Measurements from ENCODE around the gene RAB28. TPM values are rescaled to one million over a fixed set of nuclear protein-coding genes. Genes with fewer than 3 reads are reported as not detected.

Gene RAB28
- polyA plus RNA-seq, 1 donor (not counting 4 experiments of a cell fraction or from before 2014, with no cell fraction given), result 19.7 TPM

- Histone ChIP-seq H4K20me1 (ENCODE audit: control insufficient read depth, extremely low read depth, insufficient read depth, low read length) (no peaks in the 10 kb centered on the region), H3K9ac (ENCODE audit: control insufficient read depth, extremely low read depth, insufficient read depth, low read length) (no peak overlapping the region), H3K9me1 (ENCODE audit: control insufficient read depth, extremely low read depth, insufficient read depth, low read length) (no peaks in the 10 kb centered on the region), H2AFZ (ENCODE audit: control insufficient read depth, low read length) (no peak overlapping the region), H3K4me3 (ENCODE audit: control insufficient read depth in 2 of 3, extremely low read depth in 1 of 3, insufficient read depth in 2 of 3, low read depth in 1 of 3, low read length in 3 of 3) (no peak overlapping the region), H3K9me3 (ENCODE audit: control insufficient read depth, low read depth, low read length) (no peaks in the 10 kb centered on the region), H3K4me2 (ENCODE audit: control insufficient read depth, extremely low read depth, insufficient read depth, low read depth, low read length) (no peak overlapping the region), H3K79me2 (ENCODE audit: control insufficient read depth, insufficient read depth, low read length) (no peaks in the 10 kb centered on the region), H3K36me3 (ENCODE audit: control insufficient read depth in 2 of 2, extremely low read depth in 1 of 2, insufficient read depth in 2 of 2, low read length in 2 of 2) (no peaks in the 10 kb centered on the region), H3K4me1 (ENCODE audit: control insufficient read depth, extremely low read depth, insufficient read depth, low read length) (no peaks in the 10 kb centered on the region), H3K27ac (ENCODE audit: control insufficient read depth, insufficient read depth, low read length) (no peak overlapping the region), H3K27me3 (ENCODE audit: control insufficient read depth, extremely low read depth, insufficient read depth, low read length) (no peaks in the 10 kb centered on the region)
- DNase-seq (ENCODE audit: low read depth, low spot score) (no peak), FAIRE-seq (no peak)
- TF ChIP-seq EZH2 (IDR thresholded peaks at IDR 0.05; ENCODE audit: low read length), result no peak
- no peak for TF ChIP-seq CTCF (optimal IDR thresholded peaks at IDR 0.05 in 1 of 3, IDR thresholded peaks at IDR 0.05 in 1 of 3, conservative IDR thresholded peaks at IDR 0.05 in 1 of 3; ENCODE audit: extremely low read depth in 1 of 3, insufficient read depth in 2 of 3, low read length in 3 of 3)
- dilution Hi-C loops (cut with MboI; ENCODE audit: extremely low pct_ligation_motif_present, low sequenced_read_pairs), result no loop called here
These were observed 136.5 kb downstream of the RAB28 start for GRCh38 chr4:13347517-13348125.

GRCh38 chr4:13344216-13344615 is 139.9 kb downstream of the RAB28 start:
- no peaks in the 10 kb centered on the region for H3K9me3 ChIP-seq (ENCODE audit: control insufficient read depth, low read depth, low read length)
- TF ChIP-seq EZH2 (IDR thresholded peaks at IDR 0.05; ENCODE audit: low read length) (no peak), CTCF (optimal IDR thresholded peaks at IDR 0.05 in 1 of 3, IDR thresholded peaks at IDR 0.05 in 1 of 3, conservative IDR thresholded peaks at IDR 0.05 in 1 of 3; ENCODE audit: extremely low read depth in 1 of 3, insufficient read depth in 2 of 3, low read length in 3 of 3) (no peak)
- H3K36me3 ChIP-seq (ENCODE audit: control insufficient read depth in 2 of 2, extremely low read depth in 1 of 2, insufficient read depth in 2 of 2, low read length in 2 of 2), result no peaks in the 10 kb centered on the region
- no peaks in the 10 kb centered on the region for H3K27me3 ChIP-seq (ENCODE audit: control insufficient read depth, extremely low read depth, insufficient read depth, low read length)
- dilution Hi-C loops (cut with MboI; ENCODE audit: extremely low pct_ligation_motif_present, low sequenced_read_pairs), result no loop called here
- H3K4me1 ChIP-seq (ENCODE audit: control insufficient read depth, extremely low read depth, insufficient read depth, low read length), result no peaks in the 10 kb centered on the region
- no peak overlapping the region for H3K4me2 ChIP-seq (ENCODE audit: control insufficient read depth, extremely low read depth, insufficient read depth, low read depth, low read length)
- FAIRE-seq, result peak; percentile 17
- no peak overlapping the region for H2AFZ ChIP-seq (ENCODE audit: control insufficient read depth, low read length)
- no peaks in the 10 kb centered on the region for H4K20me1 ChIP-seq (ENCODE audit: control insufficient read depth, extremely low read depth, insufficient read depth, low read length)
- H3K9me1 ChIP-seq (ENCODE audit: control insufficient read depth, extremely low read depth, insufficient read depth, low read length), result no peaks in the 10 kb centered on the region
- H3K79me2 ChIP-seq (ENCODE audit: control insufficient read depth, insufficient read depth, low read length), result no peaks in the 10 kb centered on the region
- no peak overlapping the region for H3K27ac ChIP-seq (ENCODE audit: control insufficient read depth, insufficient read depth, low read length)
- H3K4me3 ChIP-seq (ENCODE audit: control insufficient read depth in 2 of 3, extremely low read depth in 1 of 3, insufficient read depth in 2 of 3, low read depth in 1 of 3, low read length in 3 of 3), result no peak overlapping the region
- no peak overlapping the region for H3K9ac ChIP-seq (ENCODE audit: control insufficient read depth, extremely low read depth, insufficient read depth, low read length)
- no peak for DNase-seq (ENCODE audit: low read depth, low spot score)
